ENCODE measurements around the gene ATG5.

The ATG5 gene

GRCh38 chr6:106325336-106326178, at the start of gene ATG5:
Gene ATG5 (minus strand): TSS chr6:106325760. CDS start chr6:106316208, 9,552 bp downstream.
- peak; percentile 100 for DNase-seq (ENCODE audit: low read depth, low spot score)

GRCh38 chr6:106373502-106374239, 48.1 kb upstream of the ATG5 start:
- no peak for DNase-seq (ENCODE audit: low read depth, low spot score)

GRCh38 chr6:106372838-106373501, 47.4 kb upstream of the ATG5 start:
- DNase-seq (ENCODE audit: low read depth, low spot score): no peak

GRCh38 chr6:106370639-106371038, 45.1 kb upstream of the ATG5 start:
- DNase-seq (ENCODE audit: low read depth, low spot score): no peak

GRCh38 chr6:106369739-106370138, 44.2 kb upstream of the ATG5 start:
- no peak for DNase-seq (ENCODE audit: low read depth, low spot score)

GRCh38 chr6:106363401-106364138, 38.0 kb upstream of the ATG5 start:
- DNase-seq (ENCODE audit: low read depth, low spot score): no peak

GRCh38 chr6:106360989-106361430, 35.5 kb upstream of the ATG5 start:
- peak; percentile 53 for DNase-seq (ENCODE audit: low read depth, low spot score)

GRCh38 chr6:106360410-106360988, 34.9 kb upstream of the ATG5 start, which contains the start of gene CRYBG1:
Gene CRYBG1 (plus strand): TSS chr6:106360717. CDS start chr6:106360909, 192 bp downstream.
- DNase-seq (ENCODE audit: low read depth, low spot score): peak; percentile 97

- DNase-seq (ENCODE audit: low read depth, low spot score): no peak
Measured at GRCh38 chr6:106359959-106360409, 34.4 kb upstream of the ATG5 start.

- no peak for DNase-seq (ENCODE audit: low read depth, low spot score)
Measured at GRCh38 chr6:106356378-106356777, 30.8 kb upstream of the ATG5 start.

- no peak for DNase-seq (ENCODE audit: low read depth, low spot score)
Measured at GRCh38 chr6:106347219-106347618, 21.7 kb upstream of the ATG5 start.

- peak; percentile 89 for DNase-seq (ENCODE audit: low read depth, low spot score)
Measured at GRCh38 chr6:106339334-106340029, 13.9 kb upstream of the ATG5 start.

GRCh38 chr6:106334646-106335448, 9.3 kb upstream of the ATG5 start:
- peak; percentile 48 for DNase-seq (ENCODE audit: low read depth, low spot score)

- no peak for DNase-seq (ENCODE audit: low read depth, low spot score)
Measured at GRCh38 chr6:106324726-106325335, 729 bp downstream of the ATG5 start.

- no peak for DNase-seq (ENCODE audit: low read depth, low spot score)
Measured at GRCh38 chr6:106321940-106322339, 3.6 kb downstream of the ATG5 start.

- no peak for DNase-seq (ENCODE audit: low read depth, low spot score)
Measured at GRCh38 chr6:106318851-106319250, 6.7 kb downstream of the ATG5 start.

- no peak for DNase-seq (ENCODE audit: low read depth, low spot score)
Measured at GRCh38 chr6:106318061-106318460, 7.5 kb downstream of the ATG5 start.

- no peak for DNase-seq (ENCODE audit: low read depth, low spot score)
Measured at GRCh38 chr6:106316375-106316766, 9.2 kb downstream of the ATG5 start.

GRCh38 chr6:106315765-106316374, 9.7 kb downstream of the ATG5 start:
- DNase-seq (ENCODE audit: low read depth, low spot score): no peak
